A673 (cell line): Measurements from ENCODE around the gene PRR4. TPM values are rescaled to one million over a fixed set of nuclear protein-coding genes. Genes with fewer than 3 reads are reported as not detected.
A peak's percentile ranks its signal among the peaks of the same experiment; 100 is the strongest.

Source experiments
- BruUV-seq: library from RNA; stranded (reverse); fragments of 400-500 nt; replicated peaks from 2 replicates; lab custom pipeline; 2021; lab: Mats Ljungman, UMichigan
- CTCF ChIA-PET: fragments of 300-600 bp; sonication (Branson Sonifier 250); formaldehyde crosslinking; loops from one replicate; lab custom pipeline; 2022; ENCODE audit warnings: antibody characterized with exemption; lab: Charles Lee
- POLR2A ChIA-PET: fragments of 300-600 bp; sonication (Branson Sonifier 250); formaldehyde crosslinking; loops from one replicate; lab custom pipeline; 2022; ENCODE audit warnings: antibody characterized with exemption; ENCODE audit not compliant: low non-redundant PET; lab: Charles Lee
- DNase-seq: peaks from one replicate; pipeline ENCODE4 v3.0.0-alpha.2; 2015; ENCODE audit warnings: low spot score
- H3K27ac ChIP-seq: fragments of 200-600 bp; sonication (generic); 2 replicates; pipeline ENCODE4 v1.5.1; 2016; ENCODE audit warnings: mixed run types, low read depth, mild to moderate bottlenecking, mixed read lengths, antibody characterized with exemption, low read length; ENCODE audit not compliant: poor library complexity, severe bottlenecking
- H3K27me3 ChIP-seq: fragments of 200-600 bp; sonication (generic); replicated peaks from 2 replicates; pipeline ENCODE4 v1.6.1; 2017; ENCODE audit warnings: mixed run types, low read depth, mild to moderate bottlenecking, mixed read lengths, antibody characterized with exemption, low read length; ENCODE audit not compliant: insufficient read depth, poor library complexity
- H3K36me3 ChIP-seq: fragments of 200-600 bp; sonication (generic); 2 replicates; pipeline ENCODE4 v1.6.1; 2016; ENCODE audit warnings: mixed run types, mild to moderate bottlenecking, mixed read lengths, antibody characterized with exemption, low read length; ENCODE audit not compliant: insufficient read depth, poor library complexity, severe bottlenecking
- H3K4me1 ChIP-seq: fragments of 200-600 bp; sonication (generic); 2 replicates; pipeline ENCODE4 v1.6.1; 2017; ENCODE audit warnings: mixed run types, mild to moderate bottlenecking, mixed read lengths, antibody characterized with exemption, low read length; ENCODE audit not compliant: insufficient read depth, poor library complexity, severe bottlenecking
- H3K4me3 ChIP-seq: fragments of 200-600 bp; sonication (generic); 2 replicates; pipeline ENCODE4 v1.5.1; 2016; ENCODE audit warnings: low read depth, mixed run types, mild to moderate bottlenecking, mixed read lengths, low read length; ENCODE audit not compliant: poor library complexity, severe bottlenecking
- H3K9me3 ChIP-seq: fragments of 200-600 bp; sonication (generic); 2 replicates; pipeline ENCODE4 v1.6.1; 2016; ENCODE audit warnings: mixed run types, low read depth, mild to moderate bottlenecking, mixed read lengths, antibody characterized with exemption, low read length; ENCODE audit not compliant: poor library complexity, severe bottlenecking
- CTCF ChIP-seq: fragments of 300-800, 200-600 bp; sonication (generic); conservative IDR thresholded peaks from 2 replicates; pipeline ENCODE4 v1.5.1; 2017; ENCODE audit warnings: low read depth, mild to moderate bottlenecking, antibody characterized with exemption, low read length, moderate library complexity, mixed read lengths
- EZH2 ChIP-seq: fragments of 200-600 bp; sonication (generic); IDR thresholded peaks from 2 replicates; pipeline ENCODE4 v1.6.1; 2017; ENCODE audit warnings: borderline replicate concordance, low read depth, mild to moderate bottlenecking, mixed read lengths, antibody characterized with exemption, low read length; ENCODE audit not compliant: poor library complexity, severe bottlenecking
- intact Hi-C: fragments of 100-400 bp; cut with micrococcal nuclease; formaldehyde crosslinking; loops from one replicate; pipeline ENCODE4 v1.10.0; 2022; ENCODE audit not compliant: unreplicated experiment
- total RNA-seq: library from RNA; stranded (reverse); gene quantifications from 2 replicates; pipeline ENCODE4 v1.2.3, GENCODE V29; 2021

Gene PRR4
- total RNA-seq, 1 experiment from 2014 or later: 6.9 TPM

- Histone ChIP-seq H3K4me3 (no peak overlapping the region), H3K4me1 (no peaks in the 10 kb centered on the region), H3K27me3 (no peaks in the 10 kb centered on the region), H3K27ac (no peak overlapping the region), H3K36me3 (no peaks in the 10 kb centered on the region), H3K9me3 (peaks cover 2% of the 10 kb centered on the region)
- no TSS peak for BruUV-seq
- DNase-seq: no peak
- intact Hi-C loops: no loop called here
- ChIA-PET CTCF (no interaction called here), POLR2A (no interaction called here)
- TF ChIP-seq CTCF (0 out of 2 replicates have a peak, but pooled peaks have one; percentile 17), EZH2 (no peak)
These were observed 18.1 kb upstream of the PRR4 start for GRCh38 chr12:10867381-10867780.

- no peaks in the 10 kb centered on the region for H3K36me3 ChIP-seq
- no peak for DNase-seq
- intact Hi-C loops: no loop called here
- no TSS peak for BruUV-seq
- CTCF ChIA-PET: no interaction called here
- H3K27ac ChIP-seq: no peak overlapping the region
- H3K27me3 ChIP-seq: no peaks in the 10 kb centered on the region
- H3K9me3 ChIP-seq: peaks cover 3% of the 10 kb centered on the region
- no peak for TF ChIP-seq EZH2
- no peak for TF ChIP-seq CTCF
- H3K4me3 ChIP-seq: no peak overlapping the region
- POLR2A ChIA-PET: no interaction called here
- no peaks in the 10 kb centered on the region for H3K4me1 ChIP-seq
These were observed 14.4 kb upstream of the PRR4 start for GRCh38 chr12:10863512-10864218.

- TF ChIP-seq CTCF (no peak), EZH2 (no peak)
- Histone ChIP-seq H3K9me3 (peaks cover 3% of the 10 kb centered on the region), H3K36me3 (no peaks in the 10 kb centered on the region), H3K4me1 (no peaks in the 10 kb centered on the region), H3K27me3 (no peaks in the 10 kb centered on the region), H3K4me3 (no peak overlapping the region), H3K27ac (no peak overlapping the region)
- CTCF ChIA-PET: no interaction called here
- intact Hi-C loops: no loop called here
- POLR2A ChIA-PET: no interaction called here
- no peak for DNase-seq
- no TSS peak for BruUV-seq
These were observed 12.1 kb upstream of the PRR4 start for GRCh38 chr12:10861366-10861765.
